H9 (cell line): ENCODE measurements around the gene NSL1. TPM values are rescaled to one million over a fixed set of nuclear protein-coding genes. Genes with fewer than 3 reads are reported as not detected.
"Not testable (repeated sequence)": the region's sequence is repeated elsewhere in the genome, so short reads cannot be mapped to it uniquely, and the experiment has no call there.

Source experiments
- DNase-seq: peaks from one replicate; pipeline ENCODE4 v3.0.0-alpha.2; 2017
- H2AFZ ChIP-seq: one replicate; pipeline ENCODE4 v1.6.1; 2013; ENCODE audit warnings: mild to moderate bottlenecking, low read length, control low read depth, moderate library complexity
- H2AK5ac ChIP-seq: 2 replicates; pipeline ENCODE4 v1.6.1; 2013; ENCODE audit warnings: low read length, control low read depth, mixed read lengths; ENCODE audit not compliant: insufficient read length
- H2BK120ac ChIP-seq: one replicate; pipeline ENCODE4 v1.6.1; 2013; ENCODE audit warnings: low read depth, mild to moderate bottlenecking, low read length, control low read depth, inconsistent platforms; ENCODE audit not compliant: poor library complexity, severe bottlenecking
- H2BK12ac ChIP-seq: 2 replicates; pipeline ENCODE4 v1.6.1; 2013; ENCODE audit warnings: low read length, control low read depth, mixed read lengths, low read depth; ENCODE audit not compliant: insufficient read length
- H2BK15ac ChIP-seq: 2 replicates; pipeline ENCODE4 v1.6.1; 2013; ENCODE audit warnings: low read depth, low read length, control low read depth
- H2BK20ac ChIP-seq: one replicate; pipeline ENCODE4 v1.6.1; 2013; ENCODE audit warnings: low read depth, mild to moderate bottlenecking, low read length, control low read depth, inconsistent platforms; ENCODE audit not compliant: poor library complexity, severe bottlenecking
- H2BK5ac ChIP-seq: 2 replicates; pipeline ENCODE4 v1.6.1; 2013; ENCODE audit warnings: low read length, control low read depth, mixed read lengths; ENCODE audit not compliant: insufficient read length
- H3K14ac ChIP-seq: 2 replicates; pipeline ENCODE4 v1.6.1; 2013; ENCODE audit warnings: low read length, control low read depth; ENCODE audit not compliant: insufficient read depth
- H3K18ac ChIP-seq: 2 replicates; pipeline ENCODE4 v1.6.1; 2013; ENCODE audit warnings: low read depth, mild to moderate bottlenecking, mixed read lengths, low read length, control low read depth; ENCODE audit not compliant: insufficient read length
- H3K23ac ChIP-seq: 2 replicates; pipeline ENCODE4 v1.6.1; 2013; ENCODE audit warnings: low read length, control low read depth, mixed read lengths, low read depth; ENCODE audit not compliant: insufficient read length
- H3K23me2 ChIP-seq: 2 replicates; pipeline ENCODE4 v1.6.1; 2013; ENCODE audit warnings: low read depth, mild to moderate bottlenecking, mixed read lengths, low read length, control low read depth; ENCODE audit not compliant: insufficient read length, poor library complexity, severe bottlenecking
- H3K27ac ChIP-seq: 2 replicates; pipeline ENCODE4 v1.5.1; 2013; ENCODE audit warnings: low read length, control low read depth, mixed read lengths, low read depth; ENCODE audit not compliant: insufficient read length
- H3K27me3 ChIP-seq: 2 replicates; pipeline ENCODE4 v1.6.1; 2013; ENCODE audit warnings: low read length, control low read depth, inconsistent platforms; ENCODE audit not compliant: insufficient read depth
- H3K4ac ChIP-seq: 2 replicates; pipeline ENCODE4 v1.6.1; 2013; ENCODE audit warnings: low read depth, mild to moderate bottlenecking, control low read depth, inconsistent platforms, low read length, moderate library complexity
- H3K4me1 ChIP-seq: 2 replicates; pipeline ENCODE4 v1.6.1; 2013; ENCODE audit warnings: low read length, control low read depth, inconsistent platforms; ENCODE audit not compliant: insufficient read depth
- H3K4me2 ChIP-seq: 2 replicates; pipeline ENCODE4 v1.6.1; 2013; ENCODE audit warnings: low read length, control low read depth, mixed read lengths; ENCODE audit not compliant: insufficient read length, insufficient read depth
- H3K56ac ChIP-seq: 2 replicates; pipeline ENCODE4 v1.6.1; 2013; ENCODE audit warnings: low read depth, mild to moderate bottlenecking, mixed read lengths, low read length, control low read depth; ENCODE audit not compliant: insufficient read length
- H3K79me1 ChIP-seq: 2 replicates; pipeline ENCODE4 v1.6.1; 2013; ENCODE audit warnings: low read depth, mild to moderate bottlenecking, moderate library complexity, low read length, control low read depth, inconsistent platforms; ENCODE audit not compliant: insufficient read depth, poor library complexity, severe bottlenecking
- H3K79me2 ChIP-seq: 2 replicates; pipeline ENCODE4 v1.6.1; 2013; ENCODE audit warnings: low read length, control low read depth, inconsistent platforms; ENCODE audit not compliant: insufficient read depth
- H3K9ac ChIP-seq: 2 replicates; pipeline ENCODE4 v1.6.1; 2013; ENCODE audit warnings: low read length, control low read depth, mixed read lengths; ENCODE audit not compliant: insufficient read length; ENCODE audit errors: extremely low read depth
- H3K9me3 ChIP-seq: one replicate; pipeline ENCODE4 v1.6.1; 2013; ENCODE audit warnings: low read depth, low read length, inconsistent platforms; ENCODE audit not compliant: control insufficient read depth
- H3T11ph ChIP-seq: one replicate; pipeline ENCODE4 v1.6.1; 2013; ENCODE audit warnings: mild to moderate bottlenecking, low read length, control low read depth, inconsistent platforms
- H4K20me1 ChIP-seq: one replicate; pipeline ENCODE4 v1.6.1; 2013; ENCODE audit not compliant: control insufficient read depth, insufficient read length, insufficient read depth
- H4K5ac ChIP-seq: 2 replicates; pipeline ENCODE4 v1.6.1; 2013; ENCODE audit warnings: low read depth, mild to moderate bottlenecking, mixed read lengths, low read length, control low read depth; ENCODE audit not compliant: insufficient read length
- H4K8ac ChIP-seq: replicated peaks from 2 replicates; pipeline ENCODE4 v1.6.1; 2013; ENCODE audit warnings: low read length, control low read depth, mixed read lengths, low read depth; ENCODE audit not compliant: insufficient read length
- H4K91ac ChIP-seq: 2 replicates; pipeline ENCODE4 v1.6.1; 2013; ENCODE audit warnings: low read depth, mild to moderate bottlenecking, moderate library complexity, mixed read lengths, low read length, control low read depth; ENCODE audit not compliant: insufficient read length
- H3K27ac Mint-ChIP-seq, 3 experiments: 2 replicates in 2 of 3; 3 replicates in 1 of 3; pipeline ENCODE4 v1.8.0; 2020 to 2021; ENCODE audit warnings: mixed read lengths in 3 of 3, mild to moderate bottlenecking in 1 of 3, moderate library complexity in 1 of 3
- H3K27me3 Mint-ChIP-seq: 2 replicates; pipeline ENCODE4 v1.8.0; 2021; ENCODE audit warnings: low read depth, mild to moderate bottlenecking, moderate library complexity, mixed read lengths
- H3K36me3 Mint-ChIP-seq, 3 experiments: 2 replicates in 2 of 3; 3 replicates in 1 of 3; pipeline ENCODE4 v1.8.0; 2020 to 2021; ENCODE audit warnings: low read depth in 3 of 3, mixed read lengths in 3 of 3; ENCODE audit not compliant: insufficient read depth in 1 of 3
- H3K4me1 Mint-ChIP-seq, 2 experiments: 2 replicates each; pipeline ENCODE4 v1.8.0; 2020; ENCODE audit warnings: mixed read lengths in 2 of 2
- H3K4me3 Mint-ChIP-seq, 2 experiments: 2 replicates in 1 of 2; 3 replicates in 1 of 2; pipeline ENCODE4 v1.8.0; 2020 to 2021; ENCODE audit warnings: mild to moderate bottlenecking in 2 of 2, mixed read lengths in 2 of 2, moderate library complexity in 1 of 2
- H3K9me3 Mint-ChIP-seq, 2 experiments: 2 replicates in 1 of 2; 3 replicates in 1 of 2; pipeline ENCODE4 v1.8.0; 2020; ENCODE audit warnings: mild to moderate bottlenecking in 2 of 2, mixed read lengths in 2 of 2, moderate library complexity in 1 of 2
- WGBS: extraction: QIAGEN DNeasy Blood & Tissue Kit; methylation state at CpG from one replicate; pipeline ENCODE4 v1.1.7; 2013; ENCODE audit warnings: missing lambda C conversion rate, low lambda C conversion rate, mixed read lengths; ENCODE audit not compliant: insufficient read length; ENCODE audit errors: extremely low coverage; 5-methylcytosine and 5-hydroxymethylcytosine counted together
- total RNA-seq: library from RNA; stranded (reverse); gene quantifications from 2 replicates; pipeline ENCODE4 v1.2.1, GENCODE V29; 2021
- TF ChIP-seq, protein P1 (sequence below): fragments of 200-600 bp; sonication (generic); conservative IDR thresholded peaks from 3 replicates; pipeline ENCODE4 v1.8.0; 2021; ENCODE audit warnings: antibody characterized with exemption, mild to moderate bottlenecking

NSL1 gene
- total RNA-seq, 1 experiment from 2014 or later, result 49.3 TPM

DNA sequence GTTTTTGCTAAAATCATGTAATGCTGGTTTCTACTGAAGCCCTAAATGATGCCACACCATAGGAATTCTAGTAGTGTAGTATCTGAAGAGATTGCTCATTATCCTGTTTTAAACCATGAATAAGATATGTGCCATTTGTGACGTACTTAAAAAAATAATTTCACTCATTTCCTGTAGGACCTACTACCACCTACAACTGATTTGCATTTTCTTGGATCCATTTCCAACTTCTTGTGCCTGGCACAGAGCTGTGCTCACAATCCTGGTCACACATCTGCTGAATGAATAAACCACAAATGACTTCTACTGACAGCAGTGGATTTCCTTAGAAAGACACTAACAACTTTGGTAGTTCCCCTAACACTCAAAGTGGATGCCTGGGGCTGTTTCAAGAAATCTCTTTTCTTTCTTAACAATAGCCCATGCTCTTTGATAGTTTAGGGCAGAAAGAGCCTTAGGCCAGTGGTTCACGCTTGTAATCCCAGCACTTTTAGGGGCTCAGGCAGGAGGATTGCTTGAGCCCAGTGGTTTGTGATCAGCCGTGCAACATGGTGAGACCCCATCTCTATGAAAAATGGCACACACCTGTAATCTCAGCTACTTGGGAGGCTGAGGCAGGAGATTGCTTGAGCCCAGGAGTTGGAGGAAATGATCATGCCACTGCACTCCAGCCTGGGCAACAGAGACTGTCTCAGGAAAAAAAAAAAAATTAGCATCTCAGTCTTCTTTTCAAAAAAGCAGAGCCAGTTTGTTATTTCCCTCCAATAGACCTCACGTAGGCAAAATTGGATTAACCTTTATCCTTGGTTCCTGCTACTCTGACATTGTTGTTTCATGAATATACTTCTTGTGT, 78.9 kb downstream of the NSL1 start:
- Histone ChIP-seq H2AK5ac (no peak overlapping the region), H3K4me2 (no peak overlapping the region), H3T11ph (no peak overlapping the region), H4K5ac (no peak overlapping the region), H3K79me2 (no peaks in the 10 kb centered on the region), H3K14ac (no peak overlapping the region), H3K27ac (no peak overlapping the region), H3K9me3 (no peaks in the 10 kb centered on the region), H2BK5ac (no peak overlapping the region), H2BK120ac (no peak overlapping the region), H2BK15ac (no peak overlapping the region), H3K23ac (no peak overlapping the region), H3K23me2 (no peaks in the 10 kb centered on the region), H4K91ac (no peak overlapping the region), H4K8ac (no peak overlapping the region), H3K9ac (no peak overlapping the region), H2BK20ac (no peak overlapping the region), H3K79me1 (no peaks in the 10 kb centered on the region), H3K4ac (no peak overlapping the region), H3K18ac (no peak overlapping the region), H2BK12ac (no peak overlapping the region), H4K20me1 (no peaks in the 10 kb centered on the region), H2AFZ (no peak overlapping the region), H3K56ac (no peak overlapping the region), H3K4me1 (no peaks in the 10 kb centered on the region), H3K27me3 (no peaks in the 10 kb centered on the region)
- TF ChIP-seq, protein P1, sequence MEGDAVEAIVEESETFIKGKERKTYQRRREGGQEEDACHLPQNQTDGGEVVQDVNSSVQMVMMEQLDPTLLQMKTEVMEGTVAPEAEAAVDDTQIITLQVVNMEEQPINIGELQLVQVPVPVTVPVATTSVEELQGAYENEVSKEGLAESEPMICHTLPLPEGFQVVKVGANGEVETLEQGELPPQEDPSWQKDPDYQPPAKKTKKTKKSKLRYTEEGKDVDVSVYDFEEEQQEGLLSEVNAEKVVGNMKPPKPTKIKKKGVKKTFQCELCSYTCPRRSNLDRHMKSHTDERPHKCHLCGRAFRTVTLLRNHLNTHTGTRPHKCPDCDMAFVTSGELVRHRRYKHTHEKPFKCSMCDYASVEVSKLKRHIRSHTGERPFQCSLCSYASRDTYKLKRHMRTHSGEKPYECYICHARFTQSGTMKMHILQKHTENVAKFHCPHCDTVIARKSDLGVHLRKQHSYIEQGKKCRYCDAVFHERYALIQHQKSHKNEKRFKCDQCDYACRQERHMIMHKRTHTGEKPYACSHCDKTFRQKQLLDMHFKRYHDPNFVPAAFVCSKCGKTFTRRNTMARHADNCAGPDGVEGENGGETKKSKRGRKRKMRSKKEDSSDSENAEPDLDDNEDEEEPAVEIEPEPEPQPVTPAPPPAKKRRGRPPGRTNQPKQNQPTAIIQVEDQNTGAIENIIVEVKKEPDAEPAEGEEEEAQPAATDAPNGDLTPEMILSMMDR, result no peak
- DNase-seq, result no peak
- Mint-ChIP-seq H3K27me3 (peaks cover 4% of the 10 kb centered on the region), H3K9me3 (peaks cover 0 to 3% of the 10 kb centered on the region in 2 experiments; a peak in 2 of 5 replicates), H3K36me3 (no peaks in the 10 kb centered on the region), H3K4me3 (no peak overlapping the region), H3K27ac (no peak overlapping the region; a peak in 1 of 7 replicates), H3K4me1 (peaks cover 3 to 4% of the 10 kb centered on the region in 2 experiments; a peak in 2 of 4 replicates)
- no CpG with 5 or more reads among the region's 4 CpGs for WGBS

DNA sequence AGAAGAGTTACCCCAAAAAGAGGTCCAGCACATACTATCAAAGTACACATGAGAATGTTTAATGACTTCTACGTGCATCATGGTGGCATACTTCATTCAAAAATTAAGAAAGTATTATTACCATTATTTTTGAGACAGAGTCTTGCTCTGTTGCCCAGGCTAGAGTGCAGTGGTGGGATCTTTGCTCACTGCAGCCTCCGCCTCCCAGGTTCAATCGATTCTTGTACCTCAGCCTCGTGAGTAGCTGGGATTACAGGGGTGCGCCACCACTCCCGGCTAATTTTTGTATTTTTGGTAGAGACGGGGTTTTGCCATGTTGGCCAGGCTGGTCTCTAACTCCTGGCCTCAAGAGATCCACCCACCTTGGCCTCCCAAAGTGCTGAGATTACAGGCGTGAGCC, 79.6 kb downstream of the NSL1 start:
- not testable (repeated sequence) for H2BK120ac ChIP-seq, H3K79me1 ChIP-seq, H2BK5ac ChIP-seq, H3K4ac ChIP-seq, H2BK12ac ChIP-seq, H2BK20ac ChIP-seq, DNase-seq, H3K9me3 Mint-ChIP-seq, H3K23me2 ChIP-seq, H3K4me1 Mint-ChIP-seq, H3K27me3 ChIP-seq, H4K5ac ChIP-seq, H3K4me3 Mint-ChIP-seq, H4K91ac ChIP-seq, H2AFZ ChIP-seq, H3K27me3 Mint-ChIP-seq, H3K4me2 ChIP-seq, H3T11ph ChIP-seq, H3K4me1 ChIP-seq, H4K8ac ChIP-seq, H3K79me2 ChIP-seq, H3K27ac Mint-ChIP-seq, H4K20me1 ChIP-seq, H3K9me3 ChIP-seq, H3K23ac ChIP-seq, H3K9ac ChIP-seq, H3K14ac ChIP-seq, H3K18ac ChIP-seq, H3K27ac ChIP-seq, H3K56ac ChIP-seq, H2AK5ac ChIP-seq, H2BK15ac ChIP-seq, H3K36me3 Mint-ChIP-seq
- no CpG with 5 or more reads among the region's 8 CpGs for WGBS
